Measurements from ENCODE around the gene DNASE1L3. TPM values are rescaled to one million over a fixed set of nuclear protein-coding genes. Genes with fewer than 3 reads are reported as not detected.

DNASE1L3 gene
- total and polyA plus RNA-seq, 2 of the 8 experiments (the other 6 are each of a cell fraction or from before 2014, with no cell fraction given): not detected

GRCh38 chr3:58203541-58203940 is 7.2 kb downstream of the DNASE1L3 start:
- Histone ChIP-seq H3K23ac (ENCODE audit: insufficient read length) (no peak overlapping the region), H3K9me3 (ENCODE audit: insufficient read depth in 2 of 2, low read depth in 1 of 2, low read length in 1 of 2) (no peaks in the 10 kb centered on the region), H3K27me3 (replicated peaks in 1 of 4; ENCODE audit: control insufficient read depth in 3 of 4, extremely low read depth in 1 of 4, insufficient read depth in 3 of 4, low read length in 3 of 4) (no peaks in the 10 kb centered on the region), H4K8ac (ENCODE audit: extremely low read depth, insufficient read depth, low read length) (no peak overlapping the region), H3K4me3 (ENCODE audit: extremely low read depth in 1 of 4, insufficient read depth in 2 of 4, low read depth in 3 of 4, low read length in 4 of 4) (no peak overlapping the region), H3K9ac (replicated peaks in 1 of 4; ENCODE audit: extremely low read depth in 1 of 4, low read depth in 3 of 4, low read length in 3 of 4) (no peak overlapping the region), H2AK5ac (ENCODE audit: low read depth, low read length) (no peak overlapping the region), H4K91ac (replicated peaks; ENCODE audit: insufficient read length, low read length) (no peak overlapping the region), H4K20me1 (replicated peaks in 1 of 2; ENCODE audit: control insufficient read depth in 1 of 2, insufficient read depth in 2 of 2, low read length in 2 of 2) (no peaks in the 10 kb centered on the region), H3K36me3 (ENCODE audit: control insufficient read depth in 2 of 4, insufficient read depth in 4 of 4, low read length in 3 of 4) (no peaks in the 10 kb centered on the region), H3K23me2 (ENCODE audit: low read depth, low read length) (no peaks in the 10 kb centered on the region), H3K56ac (replicated peaks; ENCODE audit: insufficient read length, low read depth, low read length) (no peak overlapping the region), H3K4ac (replicated peaks; ENCODE audit: insufficient read length, low read depth, low read length) (no peak overlapping the region), H3K4me1 (replicated peaks in 1 of 4; ENCODE audit: control insufficient read depth in 3 of 4, insufficient read depth in 4 of 4, low read length in 3 of 4) (no peaks in the 10 kb centered on the region), H2BK20ac (ENCODE audit: low read length) (no peak overlapping the region), H3K4me2 (ENCODE audit: insufficient read depth in 1 of 2, low read depth in 2 of 2, low read length in 2 of 2) (no peak overlapping the region), H2BK15ac (ENCODE audit: low read length) (no peak overlapping the region), H3K14ac (ENCODE audit: insufficient read length) (no peak overlapping the region), H3K79me2 (ENCODE audit: control insufficient read depth in 1 of 2, insufficient read depth in 2 of 2, low read length in 2 of 2) (no peaks in the 10 kb centered on the region), H2AFZ (ENCODE audit: low read length) (no peak overlapping the region), H4K5ac (ENCODE audit: insufficient read length, low read depth, low read length) (no peak overlapping the region), H2BK120ac (replicated peaks; ENCODE audit: low read depth, low read length) (no peak overlapping the region), H2BK5ac (ENCODE audit: low read depth, low read length) (no peak overlapping the region), H2BK12ac (ENCODE audit: low read depth, low read length) (no peak overlapping the region), H3K79me1 (ENCODE audit: low read depth, low read length) (no peaks in the 10 kb centered on the region), H3K18ac (ENCODE audit: extremely low read depth, low read length) (no peak overlapping the region), H3K27ac (ENCODE audit: low read depth, low read length) (no peak overlapping the region)
- no peak for FAIRE-seq
- 90% methylated on average over 4 of the region's 4 CpGs; no CpG with 5 or more reads in 1 of the 2 experiments for WGBS, 2 experiments (ENCODE audit: extremely low coverage in 1 of 2, insufficient coverage in 1 of 2, insufficient read length in 1 of 2, insufficient replicate concordance in 2 of 2, low coverage in 1 of 2, low lambda C conversion rate in 2 of 2, missing lambda C conversion rate in 1 of 2)
- ChIA-PET CTCF (ENCODE audit: partially characterized antibody) (interaction anchor here (0.6 to 3.1 kb wide), 12 partner anchors 8 to 249 kb away, joined by 3 to 19 read pairs (median 3); partner anchors contain the start of genes HTD2 and RPP14), POLR2A (ENCODE audit: partially characterized antibody) (no interaction called here)
- DNase-seq (ENCODE audit: low read depth in 1 of 2, low spot score in 2 of 2): no peak

Measured in H1 (cell line).